Measurements from ENCODE around the gene PDPK1.

PDPK1 gene

GRCh38 chr16:2497116-2497630 is 40.6 kb upstream of the PDPK1 start:
- TF ChIP-seq NFIC (IDR thresholded peaks at IDR 0.05): 0 out of 2 replicates have a peak, but pooled peaks have one; percentile 34
- peak; percentile 13; the same call in 1 of the 2 replicates for TF ChIP-seq RAD21 (IDR thresholded peaks at IDR 0.05; ENCODE audit: low read depth)
- no peak for TF ChIP-seq EP300 (IDR thresholded peaks at IDR 0.05; ENCODE audit: borderline replicate concordance)
- TF ChIP-seq ZBTB7A (IDR thresholded peaks at IDR 0.05; ENCODE audit: low read depth): no peak
- TF ChIP-seq, protein P1, sequence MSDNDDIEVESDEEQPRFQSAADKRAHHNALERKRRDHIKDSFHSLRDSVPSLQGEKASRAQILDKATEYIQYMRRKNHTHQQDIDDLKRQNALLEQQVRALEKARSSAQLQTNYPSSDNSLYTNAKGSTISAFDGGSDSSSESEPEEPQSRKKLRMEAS (IDR thresholded peaks at IDR 0.05): no peak
- no peak for TF ChIP-seq CEBPB (IDR thresholded peaks at IDR 0.05)
- no peak for TF ChIP-seq CREB1 (IDR thresholded peaks at IDR 0.05; ENCODE audit: low read depth)
- TF ChIP-seq, protein P2, sequence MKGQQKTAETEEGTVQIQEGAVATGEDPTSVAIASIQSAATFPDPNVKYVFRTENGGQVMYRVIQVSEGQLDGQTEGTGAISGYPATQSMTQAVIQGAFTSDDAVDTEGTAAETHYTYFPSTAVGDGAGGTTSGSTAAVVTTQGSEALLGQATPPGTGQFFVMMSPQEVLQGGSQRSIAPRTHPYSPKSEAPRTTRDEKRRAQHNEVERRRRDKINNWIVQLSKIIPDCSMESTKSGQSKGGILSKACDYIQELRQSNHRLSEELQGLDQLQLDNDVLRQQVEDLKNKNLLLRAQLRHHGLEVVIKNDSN (IDR thresholded peaks at IDR 0.05): no peak
- TF ChIP-seq TCF12 (IDR thresholded peaks at IDR 0.05; ENCODE audit: low read depth): no peak
- no peak for TF ChIP-seq TAF1 (IDR thresholded peaks at IDR 0.05; ENCODE audit: low read depth)
- no peak for TF ChIP-seq TEAD4 (IDR thresholded peaks at IDR 0.05)
- no peak for TF ChIP-seq REST (IDR thresholded peaks at IDR 0.05; ENCODE audit: low read depth)
- TF ChIP-seq EGR1 (IDR thresholded peaks at IDR 0.05): no peak
- no peak for TF ChIP-seq FOXM1 (IDR thresholded peaks at IDR 0.05; ENCODE audit: borderline replicate concordance, low read depth)
- TF ChIP-seq YY1 (IDR thresholded peaks at IDR 0.05; ENCODE audit: low read depth): no peak

DNA sequence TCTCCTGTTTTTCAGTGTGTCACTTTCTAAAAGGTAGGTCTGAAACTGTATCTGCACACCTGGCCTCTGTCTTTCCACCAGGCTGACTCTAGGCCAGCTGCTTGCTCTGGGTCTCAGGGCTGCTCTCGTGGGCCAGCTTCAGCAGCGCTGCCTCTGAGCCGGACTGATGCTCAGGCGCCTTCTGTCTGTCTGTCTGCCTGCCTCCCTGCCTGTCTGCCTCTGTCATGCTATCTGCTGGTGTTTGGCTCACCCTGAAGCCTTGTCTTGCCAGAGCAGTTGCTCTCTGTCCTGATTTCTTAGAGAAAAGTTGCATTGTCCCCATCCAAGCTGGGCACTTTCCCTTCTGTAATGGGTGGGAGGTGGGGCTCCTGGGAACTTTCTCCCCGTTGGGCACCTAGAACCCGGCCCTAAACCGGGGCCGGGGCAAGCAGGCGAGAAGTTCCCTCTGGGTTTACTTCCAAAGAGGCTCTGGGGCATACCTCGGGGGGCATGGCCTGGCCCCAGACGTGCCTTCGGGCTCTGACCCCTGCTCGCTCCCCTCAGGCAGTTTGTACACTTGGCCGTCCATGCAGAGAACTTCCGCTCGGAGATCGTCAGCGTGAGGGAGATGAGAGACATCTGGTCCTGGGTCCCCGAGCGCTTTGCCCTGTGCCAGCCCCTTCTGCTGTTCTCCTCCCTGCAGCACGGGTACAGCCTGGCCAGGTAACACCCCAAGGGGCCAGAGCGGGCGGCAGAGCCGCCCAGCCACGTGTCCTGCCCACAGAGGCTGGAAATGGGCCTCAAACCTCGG is 39.9 kb upstream of the PDPK1 start:
- no peak for TF ChIP-seq CREB1 (IDR thresholded peaks at IDR 0.05; ENCODE audit: low read depth)
- TF ChIP-seq TAF1 (IDR thresholded peaks at IDR 0.05; ENCODE audit: low read depth): no peak
- no peak for TF ChIP-seq RAD21 (IDR thresholded peaks at IDR 0.05; ENCODE audit: low read depth)

GRCh38 chr16:2498531-2499253 is 39.1 kb upstream of the PDPK1 start:
- TF ChIP-seq NFIC (IDR thresholded peaks at IDR 0.05) (no peak), EP300 (IDR thresholded peaks at IDR 0.05; ENCODE audit: borderline replicate concordance) (no peak), CREB1 (IDR thresholded peaks at IDR 0.05; ENCODE audit: low read depth) (no peak), RAD21 (IDR thresholded peaks at IDR 0.05; ENCODE audit: low read depth) (no peak), TCF12 (IDR thresholded peaks at IDR 0.05; ENCODE audit: low read depth) (no peak), TEAD4 (IDR thresholded peaks at IDR 0.05) (no peak), TAF1 (IDR thresholded peaks at IDR 0.05; ENCODE audit: low read depth) (no peak), EGR1 (IDR thresholded peaks at IDR 0.05) (no peak), ZBTB7A (IDR thresholded peaks at IDR 0.05; ENCODE audit: low read depth) (no peak), FOXM1 (IDR thresholded peaks at IDR 0.05; ENCODE audit: borderline replicate concordance, low read depth) (no peak), YY1 (IDR thresholded peaks at IDR 0.05; ENCODE audit: low read depth) (no peak), CEBPB (IDR thresholded peaks at IDR 0.05) (no peak), REST (IDR thresholded peaks at IDR 0.05; ENCODE audit: low read depth) (no peak)
- TF ChIP-seq, protein P2 (IDR thresholded peaks at IDR 0.05): no peak
- TF ChIP-seq, protein P1 (IDR thresholded peaks at IDR 0.05): no peak

DNA sequence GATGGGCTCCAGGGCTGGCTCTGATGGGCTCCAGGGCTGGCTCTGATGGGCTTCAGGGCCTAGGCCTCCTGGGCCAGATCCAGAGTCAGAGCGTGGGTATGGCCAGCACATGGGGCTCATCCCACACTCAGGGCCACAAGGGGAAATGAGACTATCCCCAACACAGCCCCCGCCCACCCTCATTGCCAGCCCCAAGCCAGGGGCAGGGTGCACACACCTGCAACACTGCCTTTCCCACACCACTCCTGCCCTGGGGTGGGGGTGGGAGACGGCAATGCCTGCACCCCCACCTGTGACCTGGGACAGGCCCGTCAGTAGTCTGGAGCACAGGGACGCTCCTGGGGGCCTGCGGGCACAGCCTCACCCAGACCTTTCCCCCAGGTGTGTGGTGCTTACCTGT is 38.4 kb upstream of the PDPK1 start:
- no peak for TF ChIP-seq FOXM1 (IDR thresholded peaks at IDR 0.05; ENCODE audit: borderline replicate concordance, low read depth)
- TF ChIP-seq EP300 (IDR thresholded peaks at IDR 0.05; ENCODE audit: borderline replicate concordance): no peak
- no peak for TF ChIP-seq TAF1 (IDR thresholded peaks at IDR 0.05; ENCODE audit: low read depth)
- TF ChIP-seq TCF12 (IDR thresholded peaks at IDR 0.05; ENCODE audit: low read depth): no peak
- TF ChIP-seq CEBPB (IDR thresholded peaks at IDR 0.05): no peak
- TF ChIP-seq, protein P1 (IDR thresholded peaks at IDR 0.05): no peak
- TF ChIP-seq ZBTB7A (IDR thresholded peaks at IDR 0.05; ENCODE audit: low read depth): no peak
- no peak for TF ChIP-seq CREB1 (IDR thresholded peaks at IDR 0.05; ENCODE audit: low read depth)
- TF ChIP-seq TEAD4 (IDR thresholded peaks at IDR 0.05): no peak
- TF ChIP-seq REST (IDR thresholded peaks at IDR 0.05; ENCODE audit: low read depth): no peak
- no peak for TF ChIP-seq NFIC (IDR thresholded peaks at IDR 0.05)
- TF ChIP-seq RAD21 (IDR thresholded peaks at IDR 0.05; ENCODE audit: low read depth): no peak
- TF ChIP-seq EGR1 (IDR thresholded peaks at IDR 0.05): no peak
- TF ChIP-seq, protein P2 (IDR thresholded peaks at IDR 0.05): no peak
